ELR (cell line): ENCODE measurements around the gene PDGFA.
A peak's percentile ranks its signal among the peaks of the same experiment; 100 is the strongest.
"Not testable (repeated sequence)": the region's sequence is repeated elsewhere in the genome, so short reads cannot be mapped to it uniquely, and the experiment has no call there.

Source experiments
- DNase-seq: peaks from one replicate; pipeline ENCODE4 v3.0.0-alpha.2; 2015; ENCODE audit warnings: low read depth

Gene PDGFA

GRCh38 chr7:552151-552867 lies 32.7 kb upstream of the PDGFA start:
- not testable (repeated sequence) for DNase-seq

- DNase-seq, result not testable (repeated sequence)
Measured at GRCh38 chr7:551615-551970, 31.9 kb upstream of the PDGFA start.

GRCh38 chr7:550881-551614 lies 31.4 kb upstream of the PDGFA start:
- no peak for DNase-seq

GRCh38 chr7:549891-550625 lies 30.4 kb upstream of the PDGFA start:
- no peak for DNase-seq

GRCh38 chr7:549066-549890 lies 29.6 kb upstream of the PDGFA start:
- DNase-seq, result no peak

GRCh38 chr7:548401-548800 lies 28.8 kb upstream of the PDGFA start:
- no peak for DNase-seq

- no peak for DNase-seq
Measured at GRCh38 chr7:545470-545869, 25.8 kb upstream of the PDGFA start.

GRCh38 chr7:544338-545221 lies 24.9 kb upstream of the PDGFA start:
- no peak for DNase-seq

GRCh38 chr7:543501-544337 lies 24.1 kb upstream of the PDGFA start:
- DNase-seq, result peak; percentile 43

- DNase-seq, result peak; percentile 99
Measured at GRCh38 chr7:542713-543500, 23.3 kb upstream of the PDGFA start.

- no peak for DNase-seq
Measured at GRCh38 chr7:542131-542712, 22.6 kb upstream of the PDGFA start.

- DNase-seq, result no peak
Measured at GRCh38 chr7:541661-542060, 22.0 kb upstream of the PDGFA start.

- no peak for DNase-seq
Measured at GRCh38 chr7:540997-541396, 21.4 kb upstream of the PDGFA start.

- no peak for DNase-seq
Measured at GRCh38 chr7:540579-540978, 20.9 kb upstream of the PDGFA start.

GRCh38 chr7:539731-540411 lies 20.2 kb upstream of the PDGFA start:
- DNase-seq, result peak; percentile 81

GRCh38 chr7:538764-539685 lies 19.4 kb upstream of the PDGFA start:
- no peak for DNase-seq

GRCh38 chr7:537911-538634 lies 18.4 kb upstream of the PDGFA start:
- DNase-seq, result peak; percentile 98
